Fibroblast of upper back skin (primary cell): ENCODE results near the gene OR2V1.
"Not testable (repeated sequence)": the region's sequence is repeated elsewhere in the genome, so short reads cannot be mapped to it uniquely, and the experiment has no call there.

Source experiments
- DNase-seq: peaks from one replicate; pipeline ENCODE4 v3.0.0-alpha.2; 2013

The OR2V1 gene

DNA sequence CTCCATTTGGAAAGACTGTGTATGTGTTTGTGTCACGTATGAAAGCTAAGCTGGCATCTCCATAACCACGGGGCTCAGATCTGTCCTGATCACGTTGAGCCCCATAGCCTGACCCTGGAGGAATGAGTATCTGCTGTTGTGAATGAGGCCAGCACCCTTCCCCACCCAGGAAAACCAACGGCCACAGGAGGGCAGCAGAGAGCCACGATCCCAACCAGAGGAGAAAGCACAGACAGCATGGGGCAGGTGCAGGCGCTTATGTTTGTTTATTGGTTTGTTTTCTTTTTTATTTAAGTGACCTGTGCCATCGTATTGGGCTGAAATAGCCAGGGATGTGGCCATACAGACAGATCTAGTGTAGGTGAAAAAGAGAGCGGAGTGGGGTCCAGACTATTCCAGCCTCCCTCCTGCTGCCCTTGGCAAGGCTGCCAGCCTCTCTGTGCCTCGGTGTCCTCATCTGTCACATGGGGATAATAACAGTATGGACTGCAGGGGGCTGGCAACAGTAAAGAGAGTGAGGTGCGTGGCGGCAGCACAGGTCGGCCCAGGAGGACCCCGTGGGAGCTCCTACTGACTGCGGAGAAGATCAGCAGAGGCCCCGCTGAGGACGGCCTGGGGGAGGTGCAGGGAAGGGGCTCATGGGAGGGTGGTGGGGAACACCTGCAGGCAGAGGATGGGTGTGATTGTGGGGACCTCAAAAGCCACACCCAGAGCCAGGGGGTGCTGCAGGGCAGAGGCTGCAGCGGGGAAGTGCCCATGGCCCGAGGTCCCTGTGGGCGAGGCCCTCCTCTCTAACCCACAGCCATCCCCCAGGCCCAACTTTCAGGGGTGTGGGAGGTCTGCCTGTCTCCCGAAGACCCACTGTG lies 28.6 kb upstream of the OR2V1 start:
- DNase-seq = peak; percentile 77

DNA sequence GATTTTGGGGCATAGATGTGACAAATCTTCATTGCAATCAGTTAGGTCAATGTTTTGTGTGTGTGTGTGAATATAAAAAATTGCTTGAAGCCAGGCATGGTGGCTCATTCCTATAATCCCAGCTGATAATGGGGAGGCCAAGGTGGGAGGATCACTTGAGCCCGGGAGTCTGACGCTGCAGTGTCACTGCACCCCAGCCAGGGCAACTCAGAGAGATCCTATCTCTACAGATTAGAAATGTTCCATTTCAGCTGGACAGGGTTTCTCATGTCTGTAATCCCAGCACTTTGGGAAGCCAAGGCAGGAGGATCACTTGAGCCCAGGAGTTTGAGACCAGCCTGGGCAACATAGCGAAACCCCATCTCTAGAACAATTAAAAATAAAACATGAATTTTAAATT lies 27.9 kb upstream of the OR2V1 start:
- no peak for DNase-seq

- DNase-seq = no peak
Observed at GRCh38 chr5:181156758-181157157, 25.8 kb upstream of the OR2V1 start.

GRCh38 chr5:181153814-181154213 lies 22.8 kb upstream of the OR2V1 start:
- DNase-seq = no peak

GRCh38 chr5:181152406-181152805 lies 21.4 kb upstream of the OR2V1 start:
- no peak for DNase-seq

DNA sequence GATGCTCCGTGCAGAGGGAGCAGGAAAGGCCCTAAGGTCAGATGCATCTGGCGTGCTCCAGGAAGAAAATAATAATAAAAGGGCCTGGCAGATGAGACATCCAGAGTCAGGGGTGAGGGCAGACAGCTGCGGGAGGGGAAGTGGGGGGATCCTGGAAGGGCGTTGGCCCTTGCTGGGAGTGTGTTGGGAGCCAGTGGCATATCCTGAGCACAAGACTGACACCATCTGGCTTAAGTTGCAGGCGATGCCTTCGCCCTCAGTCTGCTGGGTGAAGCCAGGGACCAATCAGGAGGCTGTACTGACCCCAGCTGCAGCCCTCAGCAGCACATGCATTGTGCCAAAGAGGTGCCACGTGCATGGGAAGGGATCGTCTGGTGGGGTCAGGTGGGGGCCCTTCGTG lies 20.2 kb upstream of the OR2V1 start:
- no peak for DNase-seq

- DNase-seq = no peak
Observed at GRCh38 chr5:181149806-181150733, 19.1 kb upstream of the OR2V1 start.

DNA sequence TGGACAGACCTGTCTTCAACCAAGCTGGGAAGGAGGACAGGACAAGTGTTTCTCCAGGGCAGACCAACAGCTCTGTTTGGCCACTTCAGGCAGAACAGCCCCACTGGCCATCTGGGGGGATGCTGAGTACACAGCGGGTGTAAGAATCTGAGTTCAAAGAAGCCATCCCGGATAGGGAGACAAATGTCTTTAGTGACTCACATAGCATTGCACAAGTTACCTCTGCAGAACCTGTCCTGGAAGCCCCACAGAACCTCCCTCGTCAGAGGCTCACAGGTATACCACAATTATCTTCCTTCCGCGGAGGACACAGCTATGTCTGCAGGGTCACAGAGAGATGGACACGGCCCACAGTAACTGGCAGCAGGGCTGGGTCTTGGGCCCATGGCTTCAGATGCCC lies 18.4 kb upstream of the OR2V1 start:
- DNase-seq = no peak

DNA sequence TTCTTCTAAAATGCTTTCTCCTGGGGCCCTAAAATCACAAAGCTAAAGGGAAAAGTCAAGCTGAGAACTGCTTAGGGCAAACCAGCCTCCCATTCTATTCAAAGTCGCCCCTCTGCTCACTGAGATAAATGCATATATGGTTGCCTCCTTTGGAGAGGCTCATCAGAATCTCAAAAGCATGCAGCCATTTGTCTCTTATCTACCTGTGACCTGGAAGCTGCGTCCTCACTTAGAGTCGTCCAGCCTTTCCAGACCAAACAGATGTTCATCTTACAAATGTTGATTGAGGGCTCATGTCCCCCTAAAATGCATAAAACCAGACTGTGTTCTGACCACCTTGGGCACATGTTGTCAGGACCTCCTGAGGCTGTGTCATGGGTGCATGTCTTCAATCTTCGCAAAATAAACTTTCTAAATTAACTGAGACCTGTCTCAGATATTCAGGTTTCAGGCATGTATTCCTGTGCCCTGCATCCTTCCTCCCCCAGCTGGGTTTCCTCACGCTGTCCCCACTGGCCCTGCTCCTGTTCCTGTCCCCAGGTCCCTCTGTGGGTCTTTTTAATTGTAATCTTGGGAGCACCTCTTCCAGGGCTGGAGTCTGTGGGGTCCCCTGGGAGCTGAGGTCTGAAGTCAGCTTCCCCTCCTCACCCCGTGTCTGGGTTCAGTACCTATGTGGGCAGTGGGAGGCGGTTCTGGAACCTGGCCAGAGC lies 16.1 kb upstream of the OR2V1 start, which contains the start of gene OR2V2:
Gene OR2V2 (plus strand): TSS at position 660 of the 710 bp plus-strand sequence. CDS start 7,357 bp downstream, outside the sequence.
- DNase-seq = not testable (repeated sequence)

- no peak for DNase-seq
Observed at GRCh38 chr5:181145133-181145532, 14.2 kb upstream of the OR2V1 start.

GRCh38 chr5:181142054-181142453 lies 11.1 kb upstream of the OR2V1 start:
- DNase-seq = no peak

GRCh38 chr5:181140766-181141165 lies 9.8 kb upstream of the OR2V1 start:
- no peak for DNase-seq

GRCh38 chr5:181138258-181138657 lies 7.3 kb upstream of the OR2V1 start:
- no peak for DNase-seq

- DNase-seq = no peak
Observed at GRCh38 chr5:181136361-181136955, 5.5 kb upstream of the OR2V1 start.

GRCh38 chr5:181134259-181134658 lies 3.3 kb upstream of the OR2V1 start:
- no peak for DNase-seq

- DNase-seq = peak; percentile 70
Observed at GRCh38 chr5:181133610-181134231, 2.8 kb upstream of the OR2V1 start.

DNA sequence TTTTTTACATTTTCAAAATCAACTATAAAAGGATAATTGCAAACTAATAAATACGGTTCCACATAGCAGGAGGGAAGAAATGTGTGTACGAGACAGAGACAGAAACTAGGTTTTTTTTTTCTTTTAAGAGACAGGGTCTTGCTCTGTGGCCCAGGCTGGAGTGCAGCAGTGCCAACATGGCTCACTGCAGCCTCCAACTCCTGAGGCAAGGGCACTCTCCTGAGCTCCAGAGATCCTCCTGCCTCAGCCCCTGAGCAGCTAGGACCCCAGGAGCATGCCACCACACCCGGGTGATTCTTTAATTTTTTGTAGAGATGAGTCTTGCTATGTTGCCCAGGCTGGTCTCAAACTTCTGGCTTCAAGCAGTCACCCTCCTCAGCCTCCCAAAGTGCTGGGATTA lies 2.1 kb upstream of the OR2V1 start:
- no peak for DNase-seq

DNA sequence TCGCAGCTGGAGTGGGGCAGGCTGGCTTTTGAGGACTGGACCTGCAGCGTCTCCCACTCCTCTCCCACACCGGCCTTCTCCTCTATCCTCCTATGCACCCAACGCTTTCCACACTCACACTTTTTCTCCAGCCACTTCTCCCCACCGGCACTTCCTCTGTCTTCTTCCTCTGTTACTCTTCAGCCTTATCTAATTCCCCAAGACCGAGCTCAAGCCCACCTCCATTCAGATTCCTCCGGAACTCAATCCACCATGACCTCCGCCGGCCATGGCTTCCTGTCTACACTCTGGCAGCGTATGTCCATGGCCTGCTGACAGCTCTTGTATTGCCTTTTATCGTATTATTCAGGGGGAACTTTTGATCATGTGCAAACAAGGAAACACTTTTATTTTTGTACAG lies 545 bp upstream of the OR2V1 start:
- no peak for DNase-seq

DNA sequence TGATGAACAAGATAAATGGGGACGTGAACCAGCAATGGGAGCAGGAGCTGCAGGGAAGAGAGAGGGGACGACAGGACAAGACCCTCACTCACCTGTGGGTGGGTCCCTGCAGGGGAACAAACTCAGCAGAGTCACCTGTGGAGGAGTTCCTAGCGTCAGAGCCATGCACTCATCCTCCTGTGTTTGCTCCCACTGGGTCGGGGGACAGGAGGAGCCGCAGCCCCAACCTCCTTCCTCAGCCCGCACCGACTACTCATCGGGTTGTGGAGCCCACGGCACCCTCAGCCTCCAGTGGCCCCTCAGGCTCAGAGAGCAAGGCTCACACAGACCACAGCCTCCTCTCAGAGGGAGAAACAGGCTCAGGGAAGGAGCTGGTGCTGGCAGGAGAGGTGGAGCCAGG lies 888 bp downstream of the OR2V1 start:
- not testable (repeated sequence) for DNase-seq

GRCh38 chr5:181129601-181130000 lies 1.4 kb downstream of the OR2V1 start:
- DNase-seq = no peak

GRCh38 chr5:181127907-181128626 lies 2.9 kb downstream of the OR2V1 start:
- DNase-seq = no peak
